C4-2B (cell line): ENCODE measurements around the gene GRAMD1C.

Source experiments
- ZFX ChIP-seq: fragments of 450-650 bp; IDR thresholded peaks from 2 replicates; pipeline ENCODE4 v1.6.1; 2017
- TF ChIP-seq, protein P1 (sequence below): fragments of 450-650 bp; conservative IDR thresholded peaks from 2 replicates; pipeline ENCODE4 v1.5.1; 2017; ENCODE audit warnings: mild to moderate bottlenecking

DNA sequence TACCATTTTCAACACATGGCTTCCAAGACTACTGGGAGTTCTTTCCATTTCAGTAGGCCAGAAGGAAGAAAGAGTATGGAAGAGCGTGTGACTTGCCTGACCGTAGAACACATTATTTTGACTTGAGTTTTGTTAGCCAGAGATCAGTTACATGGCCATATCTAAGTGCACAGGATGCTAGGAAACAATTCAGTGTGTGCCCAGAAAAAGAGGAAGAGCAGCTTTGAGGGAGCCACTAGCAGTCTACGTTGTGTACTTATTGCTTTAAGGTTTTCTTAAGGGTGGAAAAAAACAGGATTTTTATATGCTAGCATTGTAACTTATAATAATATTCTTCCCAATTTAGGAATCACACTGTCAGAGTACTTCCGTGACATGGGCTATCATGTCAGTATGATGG is 44.1 kb upstream of the GRAMD1C start:
- TF ChIP-seq, protein P1, sequence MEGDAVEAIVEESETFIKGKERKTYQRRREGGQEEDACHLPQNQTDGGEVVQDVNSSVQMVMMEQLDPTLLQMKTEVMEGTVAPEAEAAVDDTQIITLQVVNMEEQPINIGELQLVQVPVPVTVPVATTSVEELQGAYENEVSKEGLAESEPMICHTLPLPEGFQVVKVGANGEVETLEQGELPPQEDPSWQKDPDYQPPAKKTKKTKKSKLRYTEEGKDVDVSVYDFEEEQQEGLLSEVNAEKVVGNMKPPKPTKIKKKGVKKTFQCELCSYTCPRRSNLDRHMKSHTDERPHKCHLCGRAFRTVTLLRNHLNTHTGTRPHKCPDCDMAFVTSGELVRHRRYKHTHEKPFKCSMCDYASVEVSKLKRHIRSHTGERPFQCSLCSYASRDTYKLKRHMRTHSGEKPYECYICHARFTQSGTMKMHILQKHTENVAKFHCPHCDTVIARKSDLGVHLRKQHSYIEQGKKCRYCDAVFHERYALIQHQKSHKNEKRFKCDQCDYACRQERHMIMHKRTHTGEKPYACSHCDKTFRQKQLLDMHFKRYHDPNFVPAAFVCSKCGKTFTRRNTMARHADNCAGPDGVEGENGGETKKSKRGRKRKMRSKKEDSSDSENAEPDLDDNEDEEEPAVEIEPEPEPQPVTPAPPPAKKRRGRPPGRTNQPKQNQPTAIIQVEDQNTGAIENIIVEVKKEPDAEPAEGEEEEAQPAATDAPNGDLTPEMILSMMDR, result no peak
- no peak for TF ChIP-seq ZFX
